DND-41 (cell line): ENCODE data around the gene S100A4.

ENCODE experiments used
- ATAC-seq: fragments of 200-7000 bp; cut with Tn5 transposase; 3 replicates; pipeline ENCODE4 v1.9.1; 2021; ENCODE audit warnings: low read depth; ENCODE audit not compliant: insufficient read depth
- DNase-seq: peaks from one replicate; pipeline ENCODE4 v3.0.0-alpha.2; 2020
- H2AFZ ChIP-seq: 2 replicates; pipeline ENCODE4 v1.6.0; 2012; ENCODE audit warnings: low read depth, low read length
- H3K27ac ChIP-seq: 2 replicates; pipeline ENCODE4 v1.5.1; 2012; ENCODE audit warnings: low read length, inconsistent platforms
- H3K27me3 ChIP-seq: fragments of 200-600 bp; sonication (generic); 2 replicates; pipeline ENCODE4 v1.6.0; 2012; ENCODE audit warnings: low read length, mild to moderate bottlenecking, inconsistent platforms; ENCODE audit not compliant: insufficient read depth, poor library complexity
- H3K36me3 ChIP-seq: 2 replicates; pipeline ENCODE4 v1.5.1; 2012; ENCODE audit warnings: low read length, inconsistent platforms; ENCODE audit not compliant: insufficient read depth
- H3K4me1 ChIP-seq: 2 replicates; pipeline ENCODE4 v1.5.1; 2012; ENCODE audit warnings: mild to moderate bottlenecking, low read length; ENCODE audit not compliant: insufficient read depth
- H3K4me2 ChIP-seq: 2 replicates; pipeline ENCODE4 v1.6.0; 2012; ENCODE audit warnings: mild to moderate bottlenecking, moderate library complexity, low read length, inconsistent platforms; ENCODE audit not compliant: insufficient read depth
- H3K4me3 ChIP-seq, 2 experiments: fragments of 200-600 bp in 1 of 2; shearing (Covaris generic) in 1 of 2; 2 replicates each; pipeline ENCODE4 v1.5.1; 2012 to 2016; ENCODE audit warnings: inconsistent platforms in 2 of 2, low read length in 2 of 2, mild to moderate bottlenecking in 2 of 2, low read depth in 1 of 2, moderate library complexity in 1 of 2
- H3K79me2 ChIP-seq: 2 replicates; pipeline ENCODE4 v1.6.0; 2012; ENCODE audit warnings: low read length, inconsistent platforms; ENCODE audit not compliant: insufficient read depth
- H3K9ac ChIP-seq: 2 replicates; pipeline ENCODE4 v1.6.0; 2012; ENCODE audit warnings: low read depth, mild to moderate bottlenecking, inconsistent platforms, low read length, moderate library complexity
- H3K9me3 ChIP-seq: 2 replicates; pipeline ENCODE4 v1.5.1; 2012; ENCODE audit warnings: low read length, moderate library complexity, mild to moderate bottlenecking, inconsistent platforms; ENCODE audit not compliant: insufficient read depth, severe bottlenecking
- H4K20me1 ChIP-seq: 2 replicates; pipeline ENCODE4 v1.6.0; 2012; ENCODE audit warnings: low read length; ENCODE audit not compliant: insufficient read depth
- CTCF ChIP-seq: IDR thresholded peaks from 2 replicates; pipeline ENCODE4 v1.5.1; 2012; ENCODE audit warnings: borderline replicate concordance, low read length, moderate library complexity, mild to moderate bottlenecking; ENCODE audit not compliant: poor library complexity, severe bottlenecking; ENCODE audit errors: extremely low read depth
- EZH2 ChIP-seq: IDR thresholded peaks from 3 replicates; pipeline ENCODE4 v1.6.1; 2012; ENCODE audit warnings: borderline replicate concordance, low read depth, mild to moderate bottlenecking, moderate library complexity, low read length, inconsistent platforms; ENCODE audit not compliant: severe bottlenecking

The S100A4 gene

GRCh38 chr1:153587314-153587713 is 41.7 kb upstream of the S100A4 start:
- no peaks in the 10 kb centered on the region for H3K9me3 ChIP-seq
- no peaks in the 10 kb centered on the region for H3K79me2 ChIP-seq
- H3K4me3 ChIP-seq = no peak overlapping the region
- no peaks in the 10 kb centered on the region for H3K27me3 ChIP-seq
- H3K9ac ChIP-seq = no peak overlapping the region
- no peak for DNase-seq
- no peaks in the 10 kb centered on the region for H4K20me1 ChIP-seq
- H3K36me3 ChIP-seq = no peaks in the 10 kb centered on the region
- no peak overlapping the region for H2AFZ ChIP-seq
- no peaks in the 10 kb centered on the region for H3K4me1 ChIP-seq
- ATAC-seq = no peak
- no peak for TF ChIP-seq CTCF
- no peak for TF ChIP-seq EZH2
- no peak overlapping the region for H3K27ac ChIP-seq
- no peak overlapping the region for H3K4me2 ChIP-seq

GRCh38 chr1:153586347-153586746 is 40.7 kb upstream of the S100A4 start:
- ATAC-seq (no peak), DNase-seq (no peak)
- Histone ChIP-seq H3K4me1 (no peaks in the 10 kb centered on the region), H3K27ac (no peak overlapping the region), H2AFZ (no peak overlapping the region), H3K4me3 (no peak overlapping the region), H3K27me3 (no peaks in the 10 kb centered on the region), H3K79me2 (no peaks in the 10 kb centered on the region), H3K9ac (no peak overlapping the region), H3K36me3 (no peaks in the 10 kb centered on the region), H3K4me2 (no peak overlapping the region), H4K20me1 (no peaks in the 10 kb centered on the region), H3K9me3 (no peaks in the 10 kb centered on the region)
- TF ChIP-seq CTCF (no peak), EZH2 (no peak)

GRCh38 chr1:153585006-153585405 is 39.4 kb upstream of the S100A4 start:
- no peak for ATAC-seq

More at GRCh38 chr1:153585006-153585405, 39.4 kb upstream of the S100A4 start:
- Histone ChIP-seq H3K79me2 (no peaks in the 10 kb centered on the region), H3K4me2 (no peak overlapping the region), H3K27me3 (no peaks in the 10 kb centered on the region), H3K27ac (no peak overlapping the region), H3K9me3 (no peaks in the 10 kb centered on the region), H3K36me3 (no peaks in the 10 kb centered on the region), H3K4me1 (no peaks in the 10 kb centered on the region), H3K4me3 (no peak overlapping the region), H4K20me1 (no peaks in the 10 kb centered on the region), H2AFZ (no peak overlapping the region), H3K9ac (no peak overlapping the region)
- TF ChIP-seq EZH2 (no peak), CTCF (no peak)
- DNase-seq = no peak
